HG02981 (cell line): Measurements from ENCODE around the gene RGS12.
A peak's percentile ranks its signal among the peaks of the same experiment; 100 is the strongest.

Source experiments
- ATAC-seq: cut with Tn5 transposase; IDR thresholded peaks from one replicate; pipeline ENCODE4 v1.9.1; 2021; ENCODE audit warnings: mild to moderate bottlenecking, moderate library complexity; ENCODE audit not compliant: unreplicated experiment

Gene RGS12

GRCh38 chr4:3292571-3293400, at the start of gene RGS12:
Gene RGS12 (plus strand): TSS chr4:3293021. CDS start chr4:3316171, 23,150 bp downstream.
- ATAC-seq: peak; percentile 75

GRCh38 chr4:3243136-3243780, 49.6 kb upstream of the RGS12 start:
- ATAC-seq: no peak

- no peak for ATAC-seq
These were observed 48.8 kb upstream of the RGS12 start for GRCh38 chr4:3244002-3244401.

- ATAC-seq: no peak
These were observed 48.1 kb upstream of the RGS12 start for GRCh38 chr4:3244747-3245146.

- no peak for ATAC-seq
These were observed 47.1 kb upstream of the RGS12 start for GRCh38 chr4:3245676-3246075.

- ATAC-seq: no peak
These were observed 46.1 kb upstream of the RGS12 start for GRCh38 chr4:3246458-3247398.

- no peak for ATAC-seq
These were observed 45.2 kb upstream of the RGS12 start for GRCh38 chr4:3247399-3248177.

- ATAC-seq: no peak
These were observed 44.7 kb upstream of the RGS12 start for GRCh38 chr4:3248178-3248480.

GRCh38 chr4:3248811-3249661, 43.8 kb upstream of the RGS12 start, which contains the start of gene MSANTD1:
Gene MSANTD1 (plus strand): TSS chr4:3249159. CDS start chr4:3249223, 64 bp downstream.
- ATAC-seq: no peak

GRCh38 chr4:3249711-3250437, 42.9 kb upstream of the RGS12 start:
- ATAC-seq: no peak

GRCh38 chr4:3250438-3250955, 42.3 kb upstream of the RGS12 start:
- no peak for ATAC-seq

- ATAC-seq: no peak
These were observed 41.7 kb upstream of the RGS12 start for GRCh38 chr4:3250956-3251690.

GRCh38 chr4:3251691-3252479, 40.9 kb upstream of the RGS12 start:
- no peak for ATAC-seq

GRCh38 chr4:3252480-3252828, 40.4 kb upstream of the RGS12 start:
- no peak for ATAC-seq

- no peak for ATAC-seq
These were observed 39.8 kb upstream of the RGS12 start for GRCh38 chr4:3252831-3253641.

- ATAC-seq: no peak
These were observed 39.0 kb upstream of the RGS12 start for GRCh38 chr4:3253808-3254207.
